ENCODE results near the gene CDKL2. TPM values are rescaled to one million over a fixed set of nuclear protein-coding genes. Genes with fewer than 3 reads are reported as not detected.

The CDKL2 gene
- total and polyA plus RNA-seq, 2 experiments from 2014 or later: 1.8 to 3.1 TPM

GRCh38 chr4:75593393-75593792, 36.9 kb downstream of the CDKL2 start:
- H3K4me2 ChIP-seq: no peak overlapping the region
- H3F3A ChIP-seq (replicated peaks; ENCODE audit: low read depth): no peaks in the 10 kb centered on the region
- ATAC-seq (no peak), DNase-seq (ENCODE audit: low spot score) (no peak)
- H3K27me3 Mint-ChIP-seq (ENCODE audit: insufficient read depth, low read depth, poor library complexity): no peaks in the 10 kb centered on the region
- H3K27ac Mint-ChIP-seq: no peak overlapping the region
- H3K79me2 ChIP-seq (replicated peaks; ENCODE audit: insufficient read depth): no peaks in the 10 kb centered on the region
- H3K9me2 ChIP-seq (ENCODE audit: insufficient read depth): no peaks in the 10 kb centered on the region
- H3K36me3 ChIP-seq (ENCODE audit: insufficient read depth): no peaks in the 10 kb centered on the region
- TF ChIP-seq ZNF331 (CRISPR knock-in tag; IDR thresholded peaks at IDR 0.05; ENCODE audit: low read depth) (no peak), CTCF (conservative IDR thresholded peaks at IDR 0.05; ENCODE audit: low read depth in 2 of 2) (no peak), EZH2 (IDR thresholded peaks at IDR 0.05; ENCODE audit: low read depth, unreplicated experiment) (no peak), EZH2phosphoT487 (IDR thresholded peaks at IDR 0.05; ENCODE audit: unreplicated experiment) (no peak), CREB1 (CRISPR knock-in tag; IDR thresholded peaks at IDR 0.05; ENCODE audit: low read depth) (no peak), STAT1 (IDR thresholded peaks at IDR 0.05; ENCODE audit: unreplicated experiment) (no peak), POLR2AphosphoS5 (IDR thresholded peaks at IDR 0.05; ENCODE audit: low read depth) (no peak), ZNF114 (CRISPR knock-in tag; IDR thresholded peaks at IDR 0.05) (no peak), JUNB (IDR thresholded peaks at IDR 0.05; ENCODE audit: unreplicated experiment) (no peak), NANOG (IDR thresholded peaks at IDR 0.05; ENCODE audit: borderline replicate concordance) (no peak), REST (IDR thresholded peaks at IDR 0.05; ENCODE audit: unreplicated experiment) (no peak)
- no peak overlapping the region for H3K4me3 Mint-ChIP-seq
- no peaks in the 10 kb centered on the region for H3K4me1 ChIP-seq (ENCODE audit: insufficient read depth)
- H3K36me3 Mint-ChIP-seq (ENCODE audit: low read depth): no peaks in the 10 kb centered on the region
- peaks cover 2% of the 10 kb centered on the region; the same call in 2 of the 3 replicates for H3K4me1 Mint-ChIP-seq
- H3K27ac ChIP-seq (ENCODE audit: low read depth): no peak overlapping the region
- no peaks in the 10 kb centered on the region for H4K20me1 ChIP-seq (replicated peaks; ENCODE audit: insufficient read depth)
- no peak overlapping the region for H3K4me3 ChIP-seq
- no peaks in the 10 kb centered on the region for H3K9me3 Mint-ChIP-seq
- no peaks in the 10 kb centered on the region for H3K27me3 ChIP-seq (ENCODE audit: insufficient read depth)
- H2AFZ ChIP-seq: no peak overlapping the region

DNA sequence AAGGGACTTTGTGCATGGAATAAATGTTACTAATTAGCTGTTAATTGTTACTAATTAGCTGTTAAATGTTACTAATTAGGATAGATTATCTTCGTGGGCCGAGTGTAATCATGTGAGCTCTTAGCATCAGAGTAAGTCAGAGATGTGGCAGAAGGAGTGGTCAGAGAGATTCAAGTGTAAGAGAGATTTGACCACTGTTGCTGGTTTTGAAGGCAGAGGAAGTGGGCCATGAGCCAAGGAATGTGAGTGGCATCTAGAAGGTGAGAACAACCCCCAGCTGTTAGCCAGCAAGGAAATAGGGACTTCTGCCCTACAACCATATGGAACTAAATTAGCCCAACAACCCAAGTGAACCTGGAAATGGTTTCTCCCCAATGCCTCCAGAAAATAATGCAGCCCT, 46.3 kb downstream of the CDKL2 start:
- Histone ChIP-seq H3K4me1 (ENCODE audit: insufficient read depth) (no peaks in the 10 kb centered on the region), H3K4me3 (no peak overlapping the region), H2AFZ (no peak overlapping the region), H3K27ac (ENCODE audit: low read depth) (no peak overlapping the region), H3K4me2 (no peak overlapping the region), H3K36me3 (ENCODE audit: insufficient read depth) (no peaks in the 10 kb centered on the region), H3K9me2 (ENCODE audit: insufficient read depth) (no peaks in the 10 kb centered on the region), H3F3A (replicated peaks; ENCODE audit: low read depth) (no peaks in the 10 kb centered on the region), H3K27me3 (ENCODE audit: insufficient read depth) (no peaks in the 10 kb centered on the region), H4K20me1 (replicated peaks; ENCODE audit: insufficient read depth) (no peaks in the 10 kb centered on the region), H3K79me2 (replicated peaks; ENCODE audit: insufficient read depth) (no peaks in the 10 kb centered on the region)
- H3K4me3 Mint-ChIP-seq: no peak overlapping the region
- DNase-seq (ENCODE audit: low spot score) (no peak), ATAC-seq (no peak)
- no peaks in the 10 kb centered on the region for H3K36me3 Mint-ChIP-seq (ENCODE audit: low read depth)
- no peaks in the 10 kb centered on the region for H3K4me1 Mint-ChIP-seq
- no peak overlapping the region for H3K27ac Mint-ChIP-seq
- H3K9me3 Mint-ChIP-seq: peaks cover 3% of the 10 kb centered on the region; the same call in 2 of the 3 replicates
- peaks cover 2% of the 10 kb centered on the region for H3K27me3 Mint-ChIP-seq (ENCODE audit: insufficient read depth, low read depth, poor library complexity)
- no peak for TF ChIP-seq NANOG (IDR thresholded peaks at IDR 0.05; ENCODE audit: borderline replicate concordance)
- no peak for TF ChIP-seq POLR2AphosphoS5 (IDR thresholded peaks at IDR 0.05; ENCODE audit: low read depth)
- no peak for TF ChIP-seq CTCF (conservative IDR thresholded peaks at IDR 0.05; ENCODE audit: low read depth in 2 of 2)
- no peak for TF ChIP-seq EZH2 (IDR thresholded peaks at IDR 0.05; ENCODE audit: low read depth, unreplicated experiment)
